SK-N-SH treated with all-trans-retinoic acid at 6 μM for 48 hours (cell line): Measurements from ENCODE around the gene GLP2R.

ENCODE experiments used
- ATAC-seq: fragments of 200-7000 bp; cut with Tn5 transposase; 3 replicates; pipeline ENCODE4 v1.9.1; 2020; ENCODE audit warnings: mild to moderate bottlenecking, moderate library complexity
- ARNTL ChIP-seq: fragments of 450-650 bp; formaldehyde crosslinking; IDR thresholded peaks from 2 replicates; pipeline ENCODE4 v1.5.0; 2020; ENCODE audit warnings: low read depth, mild to moderate bottlenecking, moderate library complexity, borderline replicate concordance
- BACH2 ChIP-seq: fragments of 250-450 bp; sonication (Bioruptor Pico); IDR thresholded peaks from 2 replicates; pipeline ENCODE4 v1.9.0; 2021; ENCODE audit warnings: mild to moderate bottlenecking, borderline replicate concordance
- CREB5 ChIP-seq: fragments of 250-450 bp; sonication (Bioruptor Pico); IDR thresholded peaks from 2 replicates; pipeline ENCODE4 v1.5.1; 2020; ENCODE audit warnings: low read depth, mild to moderate bottlenecking, moderate library complexity
- CSDC2 ChIP-seq: fragments of 250-450 bp; sonication (Bioruptor Pico); IDR thresholded peaks from 2 replicates; pipeline ENCODE4 v1.5.0; 2020; ENCODE audit warnings: mild to moderate bottlenecking, moderate library complexity
- GLIS3 ChIP-seq: fragments of 250-450 bp; sonication (Bioruptor Pico); IDR thresholded peaks from 2 replicates; pipeline ENCODE4 v1.5.0; 2020; ENCODE audit warnings: mild to moderate bottlenecking, moderate library complexity
- ISL1 ChIP-seq: fragments of 250-450 bp; sonication (Bioruptor Pico); IDR thresholded peaks from 2 replicates; pipeline ENCODE4 v2.1.2; 2022; ENCODE audit warnings: mild to moderate bottlenecking, moderate library complexity
- OSR1 ChIP-seq: fragments of 250-450 bp; sonication (Bioruptor Pico); IDR thresholded peaks from 2 replicates; pipeline ENCODE4 v1.8.0; 2022; ENCODE audit warnings: moderate library complexity, mild to moderate bottlenecking, inconsistent platforms
- PATZ1 ChIP-seq: fragments of 250-450 bp; sonication (Bioruptor Pico); IDR thresholded peaks from 2 replicates; pipeline ENCODE4 v1.8.0; 2020; ENCODE audit warnings: mild to moderate bottlenecking, moderate library complexity, borderline replicate concordance
- POU6F1 ChIP-seq: fragments of 250-450 bp; sonication (Bioruptor Pico); IDR thresholded peaks from 2 replicates; pipeline ENCODE4 v1.8.0; 2021; ENCODE audit warnings: low read depth, mild to moderate bottlenecking, moderate library complexity, borderline replicate concordance
- PPARA ChIP-seq: fragments of 250-450 bp; sonication (Bioruptor Pico); IDR thresholded peaks from 2 replicates; pipeline ENCODE4 v1.5.0; 2020; ENCODE audit warnings: mild to moderate bottlenecking, borderline replicate concordance
- RARB ChIP-seq: fragments of 250-450 bp; sonication (Bioruptor Pico); IDR thresholded peaks from 2 replicates; pipeline ENCODE4 v1.8.0; 2021; ENCODE audit warnings: mild to moderate bottlenecking, moderate library complexity
- SNAI2 ChIP-seq: fragments of 250-450 bp; sonication (Bioruptor Pico); IDR thresholded peaks from 2 replicates; pipeline ENCODE4 v1.5.0; 2020; ENCODE audit warnings: mild to moderate bottlenecking, moderate library complexity
- TSHZ2 ChIP-seq: fragments of 250-450 bp; sonication (Bioruptor Pico); IDR thresholded peaks from 2 replicates; pipeline ENCODE4 v1.5.0; 2020; ENCODE audit warnings: mild to moderate bottlenecking, moderate library complexity
- ZC3H10 ChIP-seq: fragments of 250-450 bp; sonication (Bioruptor Pico); IDR thresholded peaks from 2 replicates; pipeline ENCODE4 v1.5.1; 2021; ENCODE audit warnings: mild to moderate bottlenecking, moderate library complexity
- ZFP3 ChIP-seq: fragments of 250-450 bp; sonication (Bioruptor Pico); IDR thresholded peaks from 2 replicates; pipeline ENCODE4 v1.5.0; 2020; ENCODE audit warnings: mild to moderate bottlenecking, moderate library complexity
- ZFP30 ChIP-seq: fragments of 450-650 bp; formaldehyde crosslinking; IDR thresholded peaks from 2 replicates; pipeline ENCODE4 v1.5.0; 2022; ENCODE audit warnings: mild to moderate bottlenecking, moderate library complexity
- ZNF565 ChIP-seq: fragments of 450-650 bp; formaldehyde crosslinking; conservative IDR thresholded peaks from 2 replicates; pipeline ENCODE4 v1.5.0; 2020; ENCODE audit warnings: low read depth, mild to moderate bottlenecking, moderate library complexity
- ZNF70 ChIP-seq: fragments of 450-650 bp; formaldehyde crosslinking; IDR thresholded peaks from 2 replicates; pipeline ENCODE4 v1.5.0; 2020; ENCODE audit warnings: mild to moderate bottlenecking, moderate library complexity
- ZNF8 ChIP-seq: fragments of 450-650 bp; formaldehyde crosslinking; IDR thresholded peaks from 2 replicates; pipeline ENCODE4 v1.5.0; 2020; ENCODE audit warnings: mild to moderate bottlenecking, moderate library complexity

GLP2R gene

GRCh38 chr17:9810100-9810949 lies 15.4 kb upstream of the GLP2R start:
- TF ChIP-seq CREB5, result no peak
- TF ChIP-seq ISL1 (CRISPR knock-in tag), result no peak
- no peak for TF ChIP-seq BACH2 (CRISPR knock-in tag)
- ATAC-seq, result no peak

- TF ChIP-seq BACH2 (CRISPR knock-in tag) (no peak), ZNF70 (CRISPR knock-in tag) (no peak), GLIS3 (CRISPR knock-in tag) (no peak), ZNF565 (no peak), PATZ1 (no peak)
- no peak for ATAC-seq
Observed at GRCh38 chr17:9811086-9811485, 14.6 kb upstream of the GLP2R start.

GRCh38 chr17:9811537-9811936 lies 14.2 kb upstream of the GLP2R start:
- TF ChIP-seq POU6F1 (CRISPR knock-in tag) (no peak), CSDC2 (no peak), PATZ1 (no peak), CREB5 (no peak), OSR1 (CRISPR knock-in tag) (no peak), ZFP30 (CRISPR knock-in tag) (no peak), BACH2 (CRISPR knock-in tag) (no peak), ISL1 (CRISPR knock-in tag) (no peak), ZNF8 (no peak), ARNTL (CRISPR knock-in tag) (no peak), SNAI2 (no peak), RARB (no peak), TSHZ2 (CRISPR knock-in tag) (no peak), ZFP3 (CRISPR knock-in tag) (no peak), ZNF70 (CRISPR knock-in tag) (no peak), ZNF565 (no peak), PPARA (CRISPR knock-in tag) (no peak), ZC3H10 (CRISPR knock-in tag) (no peak)
- no peak for ATAC-seq
